B cell (primary cell): ENCODE results near the gene POLK. TPM values are rescaled to one million over a fixed set of nuclear protein-coding genes. Genes with fewer than 3 reads are reported as not detected.

Experiments
- ATAC-seq: fragments of 200-7000 bp; cut with Tn5 transposase; one replicate; pipeline ENCODE4 v1.10.0; 2021; ENCODE audit warnings: low read depth, mild to moderate bottlenecking, moderate number of reproducible peaks, moderate library complexity
- CTCF ChIA-PET: fragments of 350-600 bp; sonication (Branson Sonifier 250); formaldehyde crosslinking; loops from one replicate; lab custom pipeline; 2021; ENCODE audit warnings: antibody characterized with exemption, inconsistent platforms; lab: Charles Lee
- POLR2A ChIA-PET: fragments of 350-600 bp; sonication (Branson Sonifier 250); formaldehyde crosslinking; loops from one replicate; lab custom pipeline; 2021; ENCODE audit warnings: antibody characterized with exemption; lab: Charles Lee
- DNase-seq: peaks from one replicate; pipeline ENCODE4 v3.0.0; 2013
- H2AFZ ChIP-seq: 2 replicates; pipeline ENCODE4 v1.6.1; 2012; ENCODE audit warnings: mild to moderate bottlenecking, low read depth, low read length; ENCODE audit not compliant: insufficient read depth, poor library complexity, severe bottlenecking
- H3K27ac ChIP-seq, 2 donors: 1 replicate in 1 of 2; 2 replicates in 1 of 2; pipeline ENCODE4 v1.5.1; 2012 to 2013; ENCODE audit warnings: low read length in 2 of 2, mild to moderate bottlenecking in 2 of 2, moderate library complexity in 1 of 2
- H3K27me3 ChIP-seq, 4 experiments: fragments of 200-600 bp in 1 of 4; sonication (generic) in 1 of 4; replicated peaks in 1 of 4; 1 replicate in 2 of 4; 2 replicates in 2 of 4; pipeline versions ENCODE4 v1.6.1 to v1.7.0; 2013 to 2016; ENCODE audit warnings: low read length in 3 of 4, mild to moderate bottlenecking in 2 of 4, mixed read lengths in 1 of 4, moderate library complexity in 1 of 4; ENCODE audit not compliant: insufficient read depth in 4 of 4, control insufficient read depth in 3 of 4; ENCODE audit errors: control extremely low read depth in 1 of 4
- H3K36me3 ChIP-seq, 2 experiments: replicated peaks in 1 of 2; 1 replicate in 1 of 2; 2 replicates in 1 of 2; pipeline versions ENCODE4 v1.6.1 to v1.7.1; 2013; ENCODE audit warnings: low read length in 1 of 2; ENCODE audit not compliant: insufficient read depth in 2 of 2, control insufficient read depth in 1 of 2; ENCODE audit errors: control extremely low read depth in 1 of 2, extremely low read depth in 1 of 2
- H3K4me1 ChIP-seq, 2 donors: fragments of 200-600 bp in 1 of 2; sonication (generic) in 1 of 2; 1 replicate in 1 of 2; 2 replicates in 1 of 2; pipeline versions ENCODE4 v1.5.1 to v1.6.1; 2013 to 2017; ENCODE audit warnings: low read length in 2 of 2; ENCODE audit not compliant: control insufficient read depth in 2 of 2, insufficient read depth in 2 of 2
- H3K4me2 ChIP-seq: replicated peaks from 2 replicates; pipeline ENCODE3; 2012; ENCODE audit warnings: mild to moderate bottlenecking, low read depth, low read length; ENCODE audit not compliant: poor library complexity, severe bottlenecking
- H3K4me3 ChIP-seq, 5 experiments: fragments of 200-600 bp in 1 of 5; sonication (generic) in 1 of 5; 1 replicate in 3 of 5; 2 replicates in 2 of 5; pipeline versions ENCODE4 v1.5.1 to v1.7.0; 2011 to 2016; ENCODE audit warnings: low read length in 4 of 5, mild to moderate bottlenecking in 4 of 5, low read depth in 2 of 5, control low read depth in 1 of 5, moderate library complexity in 1 of 5; ENCODE audit not compliant: insufficient read depth in 1 of 5; ENCODE audit errors: control extremely low read depth in 1 of 5, extremely low read depth in 1 of 5
- H3K79me2 ChIP-seq: fragments of 200-600 bp; sonication (generic); one replicate; pipeline ENCODE4 v1.6.0; 2016; ENCODE audit warnings: low read length; ENCODE audit not compliant: control insufficient read depth, insufficient read depth
- H3K9ac ChIP-seq: fragments of 200-600 bp; sonication (generic); 2 replicates; pipeline ENCODE4 v1.6.1; 2017; ENCODE audit warnings: mild to moderate bottlenecking, low read length, moderate library complexity
- H3K9me3 ChIP-seq, 3 donors: one replicate each; pipeline versions ENCODE4 v1.6.1 to v1.7.1; 2013; ENCODE audit warnings: low read length in 2 of 3; ENCODE audit not compliant: control insufficient read depth in 2 of 3, insufficient read depth in 1 of 3; ENCODE audit errors: control extremely low read depth in 1 of 3
- H4K20me1 ChIP-seq: 2 replicates; pipeline ENCODE4 v1.6.0; 2012; ENCODE audit warnings: mild to moderate bottlenecking, low read length; ENCODE audit not compliant: insufficient read depth, control insufficient read depth, poor library complexity, severe bottlenecking
- H3K27ac Mint-ChIP-seq: one replicate; pipeline ENCODE4 v1.8.0; 2021; ENCODE audit warnings: mixed read lengths
- H3K27me3 Mint-ChIP-seq: one replicate; pipeline ENCODE4 v1.8.0; 2021; ENCODE audit warnings: mixed read lengths
- H3K4me1 Mint-ChIP-seq: one replicate; pipeline ENCODE4 v1.8.0; 2021; ENCODE audit warnings: mixed read lengths
- H3K4me3 Mint-ChIP-seq: one replicate; pipeline ENCODE4 v1.8.0; 2021; ENCODE audit warnings: mixed read lengths
- H3K9me3 Mint-ChIP-seq: one replicate; pipeline ENCODE4 v1.8.0; 2022; ENCODE audit warnings: mixed read lengths; ENCODE audit not compliant: insufficient read depth
- EZH2 ChIP-seq: IDR thresholded peaks from 2 replicates; pipeline ENCODE4 v1.6.1; 2012; ENCODE audit warnings: borderline replicate concordance, low read depth, mild to moderate bottlenecking, moderate library complexity, low read length; ENCODE audit not compliant: insufficient read depth, poor library complexity, severe bottlenecking
- WGBS: methylation state at CpG from one replicate; pipeline ENCODE4 v1.1.5; 2013; ENCODE audit warnings: missing lambda C conversion rate; ENCODE audit not compliant: insufficient coverage; 5-methylcytosine and 5-hydroxymethylcytosine counted together
- intact Hi-C: fragments of 100-400 bp; cut with micrococcal nuclease; formaldehyde crosslinking; loops from one replicate; pipeline ENCODE4 v1.10.0; 2022
- polyA plus RNA-seq: library from polyadenylated mRNA; depleted of rRNA; stranded (reverse); fragments of >200 nt; gene quantifications from 2 replicates; pipeline ENCODE4 v1.2.3, GENCODE V29; 2012
- total RNA-seq, 2 donors: library from RNA; stranded (reverse); fragments of 120-200 nt in 1 of 2; gene quantifications; 1 replicate in 1 of 2; 2 replicates in 1 of 2; pipeline versions ENCODE4 v1.2.3 to v1.2.4, GENCODE V29; 2013 to 2022
- TF ChIP-seq, protein P1 (sequence below): fragments of 200-600 bp; IDR thresholded peaks from one replicate; pipeline ENCODE4 v1.8.0; 2022; ENCODE audit warnings: antibody characterized with exemption, mild to moderate bottlenecking

Gene POLK
- total and polyA plus RNA-seq, 2 donors (not counting 1 experiment from before 2014, with no cell fraction given): 13.8 to 41.6 TPM

DNA sequence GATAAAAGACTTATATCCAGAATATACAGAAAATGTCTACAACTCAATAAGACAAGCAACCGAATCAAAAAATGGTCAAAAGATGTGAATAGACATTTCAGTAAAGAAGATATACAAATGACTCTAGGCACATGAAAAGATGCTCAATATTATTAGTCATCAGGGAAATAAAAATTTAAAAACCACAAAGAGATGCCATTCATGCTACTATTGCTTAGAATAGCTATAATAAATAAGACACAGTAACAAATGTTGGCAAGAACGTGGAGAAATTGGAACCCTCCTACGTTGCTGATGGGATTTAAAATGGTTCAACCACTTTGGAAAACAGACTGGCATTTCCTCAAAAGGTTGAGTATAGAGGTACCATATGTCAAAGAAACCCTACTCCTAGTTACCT, 39.8 kb downstream of the POLK start:
- intact Hi-C loops: no loop called here

DNA sequence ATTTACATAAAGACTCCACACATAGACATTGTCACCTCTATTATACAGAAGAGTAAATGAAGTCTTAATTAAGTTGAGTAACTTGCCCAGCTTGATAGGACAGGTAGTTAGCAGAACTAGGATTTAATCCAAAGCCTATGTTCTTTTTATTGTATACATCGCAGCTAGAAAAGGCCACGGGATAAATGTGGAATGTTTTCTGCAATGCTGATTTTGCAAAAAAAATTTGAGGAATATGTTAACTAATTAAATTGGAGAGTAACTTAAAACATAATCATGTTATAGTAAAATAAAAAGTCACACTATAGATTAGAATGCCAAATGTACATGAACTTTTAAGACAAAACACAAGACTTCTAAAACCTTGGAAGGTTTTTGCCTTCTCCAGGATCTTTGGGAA, 41.1 kb downstream of the POLK start:
- DNase-seq (no peak), ATAC-seq (no peak)
- Mint-ChIP-seq H3K4me3 (no peak overlapping the region), H3K4me1 (peaks cover 16% of the 10 kb centered on the region), H3K27ac (no peak overlapping the region), H3K9me3 (no peaks in the 10 kb centered on the region), H3K27me3 (no peaks in the 10 kb centered on the region)
- Histone ChIP-seq H3K9ac (no peak overlapping the region), H4K20me1 (no peaks in the 10 kb centered on the region), H3K27ac (no peak overlapping the region), H3K9me3 (no peaks in the 10 kb centered on the region), H3K27me3 (no peaks in the 10 kb centered on the region), H3K4me1 (no peaks in the 10 kb centered on the region), H2AFZ (no peak overlapping the region), H3K4me3 (no peak overlapping the region), H3K79me2 (peaks cover 10% of the 10 kb centered on the region), H3K4me2 (no peak overlapping the region), H3K36me3 (peaks cover 4 to 6% of the 10 kb centered on the region in 2 experiments)
- CTCF ChIA-PET: interaction anchor here (0.9 kb wide), 1 partner anchor 212 kb away, joined by 3 read pairs; no protein-coding TSS in a partner anchor
- no CpG with 5 or more reads among the region's 2 CpGs for WGBS
- POLR2A ChIA-PET: no interaction called here
- intact Hi-C loops: no loop called here
- TF ChIP-seq EZH2: no peak
- TF ChIP-seq, protein P1, sequence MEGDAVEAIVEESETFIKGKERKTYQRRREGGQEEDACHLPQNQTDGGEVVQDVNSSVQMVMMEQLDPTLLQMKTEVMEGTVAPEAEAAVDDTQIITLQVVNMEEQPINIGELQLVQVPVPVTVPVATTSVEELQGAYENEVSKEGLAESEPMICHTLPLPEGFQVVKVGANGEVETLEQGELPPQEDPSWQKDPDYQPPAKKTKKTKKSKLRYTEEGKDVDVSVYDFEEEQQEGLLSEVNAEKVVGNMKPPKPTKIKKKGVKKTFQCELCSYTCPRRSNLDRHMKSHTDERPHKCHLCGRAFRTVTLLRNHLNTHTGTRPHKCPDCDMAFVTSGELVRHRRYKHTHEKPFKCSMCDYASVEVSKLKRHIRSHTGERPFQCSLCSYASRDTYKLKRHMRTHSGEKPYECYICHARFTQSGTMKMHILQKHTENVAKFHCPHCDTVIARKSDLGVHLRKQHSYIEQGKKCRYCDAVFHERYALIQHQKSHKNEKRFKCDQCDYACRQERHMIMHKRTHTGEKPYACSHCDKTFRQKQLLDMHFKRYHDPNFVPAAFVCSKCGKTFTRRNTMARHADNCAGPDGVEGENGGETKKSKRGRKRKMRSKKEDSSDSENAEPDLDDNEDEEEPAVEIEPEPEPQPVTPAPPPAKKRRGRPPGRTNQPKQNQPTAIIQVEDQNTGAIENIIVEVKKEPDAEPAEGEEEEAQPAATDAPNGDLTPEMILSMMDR: no peak

More for the DNA sequence above, 39.8 kb downstream of the POLK start:
- Histone ChIP-seq H3K9ac (no peak overlapping the region), H3K36me3 (peaks cover 4 to 6% of the 10 kb centered on the region in 2 experiments), H3K4me1 (no peaks in the 10 kb centered on the region), H4K20me1 (no peaks in the 10 kb centered on the region), H2AFZ (no peak overlapping the region), H3K27ac (no peak overlapping the region), H3K4me3 (no peak overlapping the region), H3K4me2 (no peak overlapping the region), H3K9me3 (no peaks in the 10 kb centered on the region), H3K27me3 (no peaks in the 10 kb centered on the region), H3K79me2 (peaks cover 4% of the 10 kb centered on the region)
- ChIA-PET CTCF (interaction anchor here (1.2 kb wide), 1 partner anchor 44 kb away, joined by 3 read pairs; no protein-coding TSS in a partner anchor), POLR2A (no interaction called here)
- TF ChIP-seq, protein P1: no peak
- no peak for TF ChIP-seq EZH2
- Mint-ChIP-seq H3K4me3 (no peak overlapping the region), H3K4me1 (peaks cover 11% of the 10 kb centered on the region), H3K27me3 (no peaks in the 10 kb centered on the region), H3K9me3 (no peaks in the 10 kb centered on the region), H3K27ac (no peak overlapping the region)
- ATAC-seq (no peak), DNase-seq (no peak)
- no CpG with 5 or more reads among the region's 3 CpGs for WGBS
